GM23338 (cell line): ENCODE data around the gene CDKN2AIP.

ENCODE experiments used
- CTCF ChIP-seq, 2 experiments: fragments of 200-600 bp in 1 of 2; sonication (generic) in 1 of 2; conservative IDR thresholded peaks; 2 replicates each; pipeline versions ENCODE4 v1.5.1 to v1.6.1; 2016 to 2017; ENCODE audit warnings: antibody characterized with exemption in 2 of 2, low read depth in 2 of 2, mild to moderate bottlenecking in 2 of 2, moderate library complexity in 1 of 2
- EZH2 ChIP-seq: fragments of 200-600 bp; sonication (generic); IDR thresholded peaks from one replicate; pipeline ENCODE4 v1.8.0; 2017; ENCODE audit warnings: antibody characterized with exemption, mild to moderate bottlenecking, low read depth; ENCODE audit not compliant: unreplicated experiment
- JUNB ChIP-seq: IDR thresholded peaks from one replicate; pipeline ENCODE4 v1.6.1; 2016; ENCODE audit warnings: antibody characterized with exemption; ENCODE audit not compliant: unreplicated experiment
- NANOG ChIP-seq: IDR thresholded peaks from 2 replicates; pipeline ENCODE4 v1.6.1; 2016; ENCODE audit warnings: antibody characterized with exemption, borderline replicate concordance
- POLR2AphosphoS5 ChIP-seq: IDR thresholded peaks from 2 replicates; pipeline ENCODE4 v1.6.1; 2016; ENCODE audit warnings: antibody characterized with exemption, low read depth
- REST ChIP-seq: IDR thresholded peaks from one replicate; pipeline ENCODE4 v1.6.1; 2018; ENCODE audit warnings: antibody characterized with exemption; ENCODE audit not compliant: unreplicated experiment
- STAT1 ChIP-seq: IDR thresholded peaks from one replicate; pipeline ENCODE4 v1.6.1; 2016; ENCODE audit warnings: antibody characterized with exemption; ENCODE audit not compliant: unreplicated experiment
- ZNF114 ChIP-seq: fragments of 250-450 bp; sonication (Bioruptor Pico); IDR thresholded peaks from 2 replicates; pipeline ENCODE4 v1.5.0; 2020; ENCODE audit warnings: mild to moderate bottlenecking, moderate library complexity
- ZNF331 ChIP-seq: fragments of 250-450 bp; sonication (Bioruptor Pico); IDR thresholded peaks from 2 replicates; pipeline ENCODE4 v1.5.0; 2020; ENCODE audit warnings: low read depth, mild to moderate bottlenecking, moderate library complexity

- no peak for TF ChIP-seq CTCF (conservative IDR thresholded peaks at IDR 0.05; ENCODE audit: low read depth in 2 of 2)
- TF ChIP-seq STAT1, result no peak
- TF ChIP-seq JUNB, result no peak
- no peak for TF ChIP-seq REST
- TF ChIP-seq ZNF331 (CRISPR knock-in tag), result no peak
- no peak for TF ChIP-seq EZH2
- no peak for TF ChIP-seq NANOG
- no peak for TF ChIP-seq POLR2AphosphoS5
- no peak for TF ChIP-seq ZNF114 (CRISPR knock-in tag)
Observed at GRCh38 chr4:183449193-183449882, 4.9 kb downstream of the CDKN2AIP start.
